ENCODE data around the gene GOLGA6L10. TPM values are rescaled to one million over a fixed set of nuclear protein-coding genes. Genes with fewer than 3 reads are reported as not detected.
"Not testable (repeated sequence)": the region's sequence is repeated elsewhere in the genome, so short reads cannot be mapped to it uniquely, and the experiment has no call there.

GOLGA6L10 gene
- polyA plus RNA-seq, 1 of the 3 experiments (the other 2 are of a cell fraction) = 0.10 TPM

DNA sequence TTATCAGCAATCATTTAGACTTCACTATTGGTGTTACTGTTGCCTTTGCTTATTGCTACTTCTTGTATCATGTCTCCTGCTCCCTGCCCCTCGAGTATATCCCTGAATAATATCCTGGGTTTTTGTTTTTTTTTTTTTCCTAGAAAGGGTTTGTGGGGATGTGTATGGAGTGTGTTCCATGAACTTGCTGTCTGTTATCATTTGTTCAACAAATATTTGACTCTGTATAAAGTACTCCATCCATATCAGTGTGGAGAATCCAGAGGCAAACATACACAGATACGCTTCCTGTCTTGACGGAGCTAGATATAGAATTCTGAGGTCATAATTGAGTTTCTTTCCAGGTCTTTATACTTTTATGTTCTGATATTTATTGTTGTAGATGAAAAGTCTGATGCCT, 48.5 kb upstream of the GOLGA6L10 start:
- WGBS (ENCODE audit: low lambda C conversion rate) = 88% methylated on average over 3 of the region's 3 CpGs
- no peaks in the 10 kb centered on the region for H3K36me3 ChIP-seq (replicated peaks in 1 of 2; ENCODE audit: control insufficient read depth in 1 of 2, insufficient read depth in 2 of 2, low read length in 1 of 2)
- H3K9me3 ChIP-seq = no peaks in the 10 kb centered on the region
- ChIA-PET POLR2A (no interaction called here), CTCF (no interaction called here)
- no peak overlapping the region for H3K9ac ChIP-seq
- no peak overlapping the region for H3K4me2 ChIP-seq
- H3F3A ChIP-seq (replicated peaks; ENCODE audit: insufficient read depth) = no peaks in the 10 kb centered on the region
- no peaks in the 10 kb centered on the region for H3K27me3 ChIP-seq (ENCODE audit: insufficient read depth)
- no peak overlapping the region for H2AFZ ChIP-seq (ENCODE audit: low read depth)
- TF ChIP-seq EZH2phosphoT487 (IDR thresholded peaks at IDR 0.05; ENCODE audit: borderline replicate concordance, low read depth) = no peak
- no peak for TF ChIP-seq SMC3 (IDR thresholded peaks at IDR 0.05; ENCODE audit: low read depth, low read length)
- no peak for TF ChIP-seq POLR2AphosphoS5 (IDR thresholded peaks at IDR 0.05; ENCODE audit: low read depth, low read length)
- TF ChIP-seq JUND (IDR thresholded peaks at IDR 0.05) = no peak
- TF ChIP-seq, protein P1, sequence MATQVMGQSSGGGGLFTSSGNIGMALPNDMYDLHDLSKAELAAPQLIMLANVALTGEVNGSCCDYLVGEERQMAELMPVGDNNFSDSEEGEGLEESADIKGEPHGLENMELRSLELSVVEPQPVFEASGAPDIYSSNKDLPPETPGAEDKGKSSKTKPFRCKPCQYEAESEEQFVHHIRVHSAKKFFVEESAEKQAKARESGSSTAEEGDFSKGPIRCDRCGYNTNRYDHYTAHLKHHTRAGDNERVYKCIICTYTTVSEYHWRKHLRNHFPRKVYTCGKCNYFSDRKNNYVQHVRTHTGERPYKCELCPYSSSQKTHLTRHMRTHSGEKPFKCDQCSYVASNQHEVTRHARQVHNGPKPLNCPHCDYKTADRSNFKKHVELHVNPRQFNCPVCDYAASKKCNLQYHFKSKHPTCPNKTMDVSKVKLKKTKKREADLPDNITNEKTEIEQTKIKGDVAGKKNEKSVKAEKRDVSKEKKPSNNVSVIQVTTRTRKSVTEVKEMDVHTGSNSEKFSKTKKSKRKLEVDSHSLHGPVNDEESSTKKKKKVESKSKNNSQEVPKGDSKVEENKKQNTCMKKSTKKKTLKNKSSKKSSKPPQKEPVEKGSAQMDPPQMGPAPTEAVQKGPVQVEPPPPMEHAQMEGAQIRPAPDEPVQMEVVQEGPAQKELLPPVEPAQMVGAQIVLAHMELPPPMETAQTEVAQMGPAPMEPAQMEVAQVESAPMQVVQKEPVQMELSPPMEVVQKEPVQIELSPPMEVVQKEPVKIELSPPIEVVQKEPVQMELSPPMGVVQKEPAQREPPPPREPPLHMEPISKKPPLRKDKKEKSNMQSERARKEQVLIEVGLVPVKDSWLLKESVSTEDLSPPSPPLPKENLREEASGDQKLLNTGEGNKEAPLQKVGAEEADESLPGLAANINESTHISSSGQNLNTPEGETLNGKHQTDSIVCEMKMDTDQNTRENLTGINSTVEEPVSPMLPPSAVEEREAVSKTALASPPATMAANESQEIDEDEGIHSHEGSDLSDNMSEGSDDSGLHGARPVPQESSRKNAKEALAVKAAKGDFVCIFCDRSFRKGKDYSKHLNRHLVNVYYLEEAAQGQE (IDR thresholded peaks at IDR 0.05; ENCODE audit: low read depth, low read length) = no peak
- TF ChIP-seq RAD21 (IDR thresholded peaks at IDR 0.05; ENCODE audit: low read length) = no peak
- no peak for TF ChIP-seq FOXJ3 (CRISPR knock-in tag; IDR thresholded peaks at IDR 0.05)
- TF ChIP-seq EP300 (IDR thresholded peaks at IDR 0.05; ENCODE audit: borderline replicate concordance in 1 of 2, low read depth in 1 of 2, low read length in 1 of 2) = no peak
- TF ChIP-seq NRF1 (IDR thresholded peaks at IDR 0.05; ENCODE audit: low read depth, low read length) = no peak
- TF ChIP-seq RFX5 (IDR thresholded peaks at IDR 0.05; ENCODE audit: low read length) = no peak
- no peak for TF ChIP-seq ELF1 (IDR thresholded peaks at IDR 0.05)
- peaks cover 14% of the 10 kb centered on the region; the same call in 1 of the 2 replicates for H3K79me2 ChIP-seq (ENCODE audit: insufficient read depth)
- H3K9me2 ChIP-seq = no peaks in the 10 kb centered on the region
- no peak overlapping the region for H3K27ac ChIP-seq (ENCODE audit: low read depth in 2 of 2, low read length in 1 of 2)
- H3K4me3 ChIP-seq (ENCODE audit: low read depth in 2 of 2, low read length in 1 of 2) = no peak overlapping the region
- DNase-seq = no peak
- no peaks in the 10 kb centered on the region for H3K4me1 ChIP-seq (ENCODE audit: control insufficient read depth in 1 of 2, insufficient read depth in 2 of 2, low read depth in 1 of 2, low read length in 1 of 2)
- no peaks in the 10 kb centered on the region for H4K20me1 ChIP-seq (ENCODE audit: insufficient read depth)

DNA sequence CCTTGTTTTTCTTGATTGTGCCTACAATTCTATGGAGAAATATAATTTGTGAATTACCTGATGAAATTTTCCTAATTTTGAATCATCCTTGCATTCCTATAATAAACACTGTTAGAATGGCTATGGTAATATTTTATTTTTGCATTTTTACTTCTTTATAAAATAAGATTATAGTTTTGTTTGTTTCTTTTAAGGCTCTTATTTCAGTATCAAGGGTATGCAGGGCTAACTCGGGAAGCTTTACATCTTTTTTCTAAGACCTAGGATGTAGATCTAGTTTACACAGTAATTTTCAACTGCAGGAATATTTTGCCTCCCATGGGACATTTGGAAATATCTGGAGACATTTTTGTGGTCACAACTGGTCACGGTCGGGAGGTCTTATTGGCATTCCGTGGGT, 46.5 kb upstream of the GOLGA6L10 start:
- peaks cover 14% of the 10 kb centered on the region; the same call in 1 of the 2 replicates for H3K79me2 ChIP-seq (ENCODE audit: insufficient read depth)
- DNase-seq; H3K27ac ChIP-seq (ENCODE audit: low read depth in 2 of 2, low read length in 1 of 2); H4K20me1 ChIP-seq (ENCODE audit: insufficient read depth); POLR2A ChIA-PET; H3K4me3 ChIP-seq (ENCODE audit: low read depth in 2 of 2, low read length in 1 of 2); CTCF ChIA-PET; H3K4me2 ChIP-seq; H3K9me2 ChIP-seq; H3K4me1 ChIP-seq (ENCODE audit: control insufficient read depth in 1 of 2, insufficient read depth in 2 of 2, low read depth in 1 of 2, low read length in 1 of 2); H3K27me3 ChIP-seq (ENCODE audit: insufficient read depth); H3K36me3 ChIP-seq (replicated peaks in 1 of 2; ENCODE audit: control insufficient read depth in 1 of 2, insufficient read depth in 2 of 2, low read length in 1 of 2); H3K9me3 ChIP-seq; H2AFZ ChIP-seq (ENCODE audit: low read depth); H3F3A ChIP-seq (replicated peaks; ENCODE audit: insufficient read depth); H3K9ac ChIP-seq: not testable (repeated sequence)
- WGBS (ENCODE audit: low lambda C conversion rate) = 90% methylated on average over 1 of the region's 4 CpGs

Data from SK-N-SH (cell line).